Omental fat pad (tissue), 4 donors: ENCODE measurements around the gene NR6A1. TPM values are rescaled to one million over a fixed set of nuclear protein-coding genes. Genes with fewer than 3 reads are reported as not detected.

ENCODE experiments used
- ATAC-seq: fragments of 150-250 bp; one replicate; pipeline ENCODE4 v1.9.1; 2016; ENCODE audit warnings: mild to moderate bottlenecking, moderate library complexity; ENCODE audit not compliant: low FRiP score
- DNase-seq: peaks from one replicate; pipeline ENCODE4 v3.0.0-alpha.2; 2019; ENCODE audit warnings: low spot score
- total RNA-seq, 4 donors: library from RNA; depleted of rRNA; stranded (reverse); fragments of >200 nt; gene quantifications; one replicate each; pipeline ENCODE4 v1.1.0, GENCODE V29; 2016
- TF ChIP-seq, protein P1 (sequence below), 3 donors: fragments of 450-650 bp; IDR thresholded peaks; one replicate each; pipeline ENCODE4 v1.5.1; 2016 to 2017; ENCODE audit warnings: antibody characterized with exemption in 3 of 3, mild to moderate bottlenecking in 3 of 3, moderate library complexity in 2 of 3

NR6A1 gene
- total RNA-seq, 4 donors from 2014 or later, result 0.95 to 1.2 (median 1.0) TPM

DNA sequence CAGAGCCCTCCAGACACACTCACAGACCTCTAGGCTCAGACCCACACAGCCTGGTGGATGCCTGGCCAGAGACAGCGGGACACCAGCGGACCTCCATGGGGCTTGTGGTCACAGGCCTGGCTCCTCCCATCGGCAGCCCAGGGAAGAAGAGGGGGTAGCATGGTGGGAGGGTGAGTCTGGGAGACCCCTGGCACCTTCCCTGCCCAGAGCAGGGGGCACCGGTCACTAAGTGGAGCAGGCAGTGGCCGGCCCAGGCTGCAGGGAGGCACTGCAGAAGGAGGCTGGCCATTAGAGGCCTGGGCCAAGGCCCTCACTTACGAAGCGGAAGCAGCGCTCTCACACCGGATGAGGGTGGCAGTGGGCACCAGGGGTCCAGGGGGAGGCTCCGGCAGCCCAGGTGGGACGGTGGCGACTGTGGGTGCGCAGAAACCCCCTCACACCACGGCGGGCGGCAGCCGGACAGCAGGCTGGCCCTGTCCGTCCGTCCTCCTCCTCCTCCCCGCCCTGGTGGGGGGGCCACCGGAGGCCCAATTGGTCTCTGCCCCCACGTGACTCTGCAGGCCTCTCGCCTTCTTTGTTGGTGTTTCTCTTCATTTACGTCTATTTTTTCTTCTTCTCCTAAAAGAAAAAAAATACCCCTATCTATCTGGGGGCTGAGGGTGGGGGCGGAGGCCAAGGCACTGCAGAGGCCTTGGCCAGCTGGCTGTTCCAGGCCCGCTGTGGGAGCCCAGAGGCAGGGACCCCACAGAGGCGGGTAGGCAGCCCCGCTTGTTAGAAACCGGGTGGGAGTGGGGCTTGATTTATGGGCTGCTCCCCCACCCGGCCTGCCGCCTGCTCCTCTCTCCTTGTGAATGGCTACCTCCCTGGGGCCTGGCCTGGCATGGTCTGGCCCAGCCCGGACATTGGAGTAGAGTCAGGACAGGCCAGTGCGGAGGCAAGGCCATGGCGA lies 263.9 kb downstream of the NR6A1 start, which contains the start of gene NR5A1:
Gene NR5A1 (minus strand): TSS at position 469 of the 949 bp plus-strand sequence. CDS start 4,004 bp downstream, outside the sequence.
- ATAC-seq, result no peak

DNA sequence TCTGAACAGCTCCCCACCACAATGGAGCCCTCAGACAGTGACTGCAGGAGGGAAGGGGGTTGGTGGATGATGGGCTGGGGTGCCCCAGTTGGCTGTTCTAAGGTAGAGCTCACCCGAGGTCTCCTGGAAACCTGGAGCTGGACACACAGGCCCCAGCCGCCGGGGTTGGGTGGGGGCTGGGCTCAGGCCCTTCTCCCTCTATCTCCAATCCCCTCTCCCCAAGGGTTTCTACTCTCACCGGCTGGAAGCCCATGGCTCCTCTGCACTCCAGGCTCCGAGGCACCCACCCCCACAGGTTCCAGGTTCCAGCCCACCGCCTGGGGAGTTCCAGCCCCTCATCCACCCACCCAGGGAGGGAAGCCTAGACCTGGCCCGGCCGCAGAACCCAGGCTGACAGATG lies 264.7 kb downstream of the NR6A1 start:
- TF ChIP-seq, protein P1, sequence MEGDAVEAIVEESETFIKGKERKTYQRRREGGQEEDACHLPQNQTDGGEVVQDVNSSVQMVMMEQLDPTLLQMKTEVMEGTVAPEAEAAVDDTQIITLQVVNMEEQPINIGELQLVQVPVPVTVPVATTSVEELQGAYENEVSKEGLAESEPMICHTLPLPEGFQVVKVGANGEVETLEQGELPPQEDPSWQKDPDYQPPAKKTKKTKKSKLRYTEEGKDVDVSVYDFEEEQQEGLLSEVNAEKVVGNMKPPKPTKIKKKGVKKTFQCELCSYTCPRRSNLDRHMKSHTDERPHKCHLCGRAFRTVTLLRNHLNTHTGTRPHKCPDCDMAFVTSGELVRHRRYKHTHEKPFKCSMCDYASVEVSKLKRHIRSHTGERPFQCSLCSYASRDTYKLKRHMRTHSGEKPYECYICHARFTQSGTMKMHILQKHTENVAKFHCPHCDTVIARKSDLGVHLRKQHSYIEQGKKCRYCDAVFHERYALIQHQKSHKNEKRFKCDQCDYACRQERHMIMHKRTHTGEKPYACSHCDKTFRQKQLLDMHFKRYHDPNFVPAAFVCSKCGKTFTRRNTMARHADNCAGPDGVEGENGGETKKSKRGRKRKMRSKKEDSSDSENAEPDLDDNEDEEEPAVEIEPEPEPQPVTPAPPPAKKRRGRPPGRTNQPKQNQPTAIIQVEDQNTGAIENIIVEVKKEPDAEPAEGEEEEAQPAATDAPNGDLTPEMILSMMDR (IDR thresholded peaks at IDR 0.05), result no peak
- DNase-seq, result no peak
- ATAC-seq, result no peak

More for the DNA sequence above, 263.9 kb downstream of the NR6A1 start, which contains the start of gene NR5A1:
- TF ChIP-seq, protein P1 (IDR thresholded peaks at IDR 0.05), result no peak
- DNase-seq, result no peak

DNA sequence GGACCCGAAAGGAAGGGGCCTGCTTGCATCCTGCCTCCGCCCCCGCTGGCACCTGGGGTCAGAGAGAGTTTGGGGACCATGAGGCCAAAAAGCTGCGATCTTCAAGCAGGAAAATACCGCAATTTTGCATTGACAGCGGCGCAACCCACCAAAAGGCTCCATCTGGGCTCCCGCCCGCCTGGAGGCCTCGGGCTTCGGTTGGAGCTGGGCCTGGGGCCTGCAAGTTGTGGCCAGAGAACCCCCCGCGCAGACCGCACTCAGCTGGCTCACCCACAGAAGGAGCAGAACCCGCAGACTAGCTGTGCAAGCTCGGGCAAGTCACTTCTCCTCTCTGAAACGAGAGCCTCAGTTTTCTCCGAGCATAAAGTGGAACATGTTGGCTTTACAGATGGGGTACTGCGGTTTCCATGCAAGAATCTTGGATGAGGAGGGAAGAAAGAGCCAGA lies 265.2 kb downstream of the NR6A1 start:
- no peak for ATAC-seq
- no peak for DNase-seq
- TF ChIP-seq, protein P1 (IDR thresholded peaks at IDR 0.05), result no peak

DNA sequence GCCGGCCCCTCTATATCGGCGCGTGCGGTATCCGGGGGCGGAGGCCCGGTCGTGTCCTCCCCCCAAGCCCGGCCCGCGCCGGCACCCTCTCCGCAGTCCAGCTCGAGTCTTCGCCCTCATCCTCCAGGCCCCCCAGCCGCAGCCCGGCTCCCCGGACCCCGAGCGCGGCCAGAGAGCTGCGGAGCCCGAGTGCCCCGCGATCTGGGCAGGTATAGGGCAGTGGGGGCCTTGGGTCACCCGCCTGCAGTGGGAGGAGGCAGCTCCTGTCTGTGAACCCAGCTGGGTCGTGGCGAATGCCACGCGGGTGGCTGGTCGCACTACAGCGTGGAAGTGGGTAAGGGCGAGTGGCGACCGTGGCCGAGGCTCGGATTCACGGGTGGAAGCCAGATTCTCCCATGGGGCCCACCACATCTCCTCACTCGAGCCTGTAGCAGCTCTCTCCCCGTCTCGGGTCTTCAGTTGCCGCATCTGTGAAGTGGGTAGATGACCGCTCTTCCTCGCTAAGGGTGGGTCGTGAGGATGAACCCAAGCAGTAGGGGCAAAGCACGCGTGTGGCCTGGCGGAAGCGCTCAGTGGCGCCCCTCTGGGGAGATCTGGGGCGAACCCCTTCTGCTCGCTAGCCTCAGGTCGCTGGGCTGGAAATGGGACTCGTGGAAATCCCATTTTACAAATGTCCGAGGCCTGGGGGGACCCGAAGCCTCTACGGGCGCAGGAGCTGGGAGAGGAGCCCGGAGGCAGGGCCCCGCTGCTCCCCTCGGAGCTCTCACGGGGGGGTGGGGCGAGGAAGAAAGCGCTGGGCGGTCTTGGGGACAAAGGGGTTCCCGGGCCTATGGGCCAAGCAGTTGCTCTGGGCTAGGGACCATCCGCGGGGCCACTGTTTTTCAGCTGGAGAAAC lies 265.9 kb downstream of the NR6A1 start:
- DNase-seq, result no peak
- no peak for ATAC-seq
- TF ChIP-seq, protein P1 (IDR thresholded peaks at IDR 0.05), result no peak

DNA sequence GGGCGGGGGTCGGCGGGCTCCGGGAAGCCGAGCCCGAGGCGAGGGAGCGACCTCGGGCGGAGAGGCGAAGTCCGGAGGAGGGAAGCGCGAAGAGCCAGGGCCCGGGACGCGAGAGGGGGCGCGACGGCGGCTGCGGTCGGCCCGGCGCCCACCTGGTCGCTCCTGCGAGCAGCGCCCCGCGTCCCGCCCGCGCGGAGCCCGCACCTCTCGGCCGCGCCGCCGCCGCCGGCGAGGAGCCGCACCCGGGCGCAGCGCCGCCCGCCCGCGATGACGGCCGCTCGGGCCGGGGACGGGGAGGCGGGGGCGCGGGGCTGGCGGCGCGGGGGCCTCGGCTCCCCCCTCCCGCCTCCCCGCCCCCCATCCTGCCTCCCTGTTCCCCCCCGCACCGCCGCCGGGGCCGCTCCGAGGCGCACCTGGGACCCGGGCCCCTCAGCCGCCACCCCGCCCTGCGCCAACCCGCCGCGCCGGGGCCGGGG lies 266.5 kb downstream of the NR6A1 start:
- DNase-seq (no peak), ATAC-seq (no peak)
- TF ChIP-seq, protein P1 (IDR thresholded peaks at IDR 0.05), result no peak

DNA sequence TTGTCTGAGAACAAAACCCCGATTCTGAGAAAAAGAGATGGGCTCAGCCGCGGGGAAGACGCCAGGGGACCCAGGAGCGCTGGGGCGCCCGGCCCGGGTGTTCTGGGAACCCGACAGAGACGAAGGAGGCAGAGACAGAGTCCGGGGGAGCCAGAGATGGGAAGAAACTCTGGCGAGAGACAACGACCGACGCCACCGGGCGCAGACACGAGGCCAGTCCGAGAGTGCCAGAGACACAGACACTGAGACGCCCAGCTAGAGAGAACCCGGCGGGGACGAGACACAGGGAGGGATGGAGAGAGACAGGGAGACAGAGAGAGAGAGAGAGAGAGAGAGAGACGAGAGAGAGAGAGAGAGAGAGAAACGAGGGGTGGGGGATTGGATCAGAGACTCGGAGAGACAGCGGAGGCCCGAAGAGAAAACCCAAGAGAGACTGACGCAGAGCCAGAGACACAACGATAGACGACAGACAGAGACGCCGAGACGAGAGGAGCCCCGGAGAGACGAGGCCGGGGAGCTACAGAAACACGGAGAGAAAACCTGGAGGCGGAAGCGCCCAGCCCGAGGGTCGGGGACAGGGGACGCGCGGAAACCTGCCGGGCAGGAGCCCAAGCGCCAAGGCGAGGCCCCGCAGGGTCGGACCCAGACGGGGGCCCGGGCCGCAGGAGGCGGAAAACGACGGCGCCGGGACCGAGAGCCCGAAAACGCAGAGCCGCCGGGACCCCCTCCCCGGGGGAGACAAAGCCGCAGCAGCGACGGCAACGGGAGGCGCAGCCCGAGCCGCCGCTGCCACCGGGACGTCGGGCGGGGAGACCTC lies 267.2 kb downstream of the NR6A1 start:
- TF ChIP-seq, protein P1 (IDR thresholded peaks at IDR 0.05), result no peak
- DNase-seq, result no peak
- ATAC-seq, result no peak
